ENCODE measurements around the gene PABPN1.

- no peak for TF ChIP-seq EZH2 (IDR thresholded peaks at IDR 0.05; ENCODE audit: insufficient read depth, poor library complexity, severe bottlenecking)
- no peak for TF ChIP-seq EZH2phosphoT487 (IDR thresholded peaks at IDR 0.05; ENCODE audit: insufficient read depth, low read depth)
Observed at GRCh38 chr14:23326491-23327332, 5.5 kb downstream of the PABPN1 start.
